AG09319 (cell line): Measurements from ENCODE around the gene PICK1.

Experiments used
- DNase-seq: peaks from one replicate; pipeline ENCODE4 v3.0.0-alpha.2; 2010; ENCODE audit warnings: low read depth; ENCODE audit errors: extremely low read depth
- TF ChIP-seq, protein P1 (sequence below): IDR thresholded peaks from 2 replicates; pipeline ENCODE4 v1.5.1; 2011; ENCODE audit warnings: low read depth, mild to moderate bottlenecking, inconsistent platforms, low read length, moderate library complexity

PICK1 gene

GRCh38 chr22:38038426-38038825 lies 18.8 kb upstream of the PICK1 start:
- TF ChIP-seq, protein P1, sequence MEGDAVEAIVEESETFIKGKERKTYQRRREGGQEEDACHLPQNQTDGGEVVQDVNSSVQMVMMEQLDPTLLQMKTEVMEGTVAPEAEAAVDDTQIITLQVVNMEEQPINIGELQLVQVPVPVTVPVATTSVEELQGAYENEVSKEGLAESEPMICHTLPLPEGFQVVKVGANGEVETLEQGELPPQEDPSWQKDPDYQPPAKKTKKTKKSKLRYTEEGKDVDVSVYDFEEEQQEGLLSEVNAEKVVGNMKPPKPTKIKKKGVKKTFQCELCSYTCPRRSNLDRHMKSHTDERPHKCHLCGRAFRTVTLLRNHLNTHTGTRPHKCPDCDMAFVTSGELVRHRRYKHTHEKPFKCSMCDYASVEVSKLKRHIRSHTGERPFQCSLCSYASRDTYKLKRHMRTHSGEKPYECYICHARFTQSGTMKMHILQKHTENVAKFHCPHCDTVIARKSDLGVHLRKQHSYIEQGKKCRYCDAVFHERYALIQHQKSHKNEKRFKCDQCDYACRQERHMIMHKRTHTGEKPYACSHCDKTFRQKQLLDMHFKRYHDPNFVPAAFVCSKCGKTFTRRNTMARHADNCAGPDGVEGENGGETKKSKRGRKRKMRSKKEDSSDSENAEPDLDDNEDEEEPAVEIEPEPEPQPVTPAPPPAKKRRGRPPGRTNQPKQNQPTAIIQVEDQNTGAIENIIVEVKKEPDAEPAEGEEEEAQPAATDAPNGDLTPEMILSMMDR, result no peak

GRCh38 chr22:38038890-38039812 lies 18.1 kb upstream of the PICK1 start:
- TF ChIP-seq, protein P1, result no peak
- DNase-seq, result no peak

More at GRCh38 chr22:38038426-38038825, 18.8 kb upstream of the PICK1 start:
- DNase-seq, result no peak

- TF ChIP-seq, protein P1, result no peak
- DNase-seq, result no peak
Observed at GRCh38 chr22:38040953-38041759, 16.0 kb upstream of the PICK1 start.

DNA sequence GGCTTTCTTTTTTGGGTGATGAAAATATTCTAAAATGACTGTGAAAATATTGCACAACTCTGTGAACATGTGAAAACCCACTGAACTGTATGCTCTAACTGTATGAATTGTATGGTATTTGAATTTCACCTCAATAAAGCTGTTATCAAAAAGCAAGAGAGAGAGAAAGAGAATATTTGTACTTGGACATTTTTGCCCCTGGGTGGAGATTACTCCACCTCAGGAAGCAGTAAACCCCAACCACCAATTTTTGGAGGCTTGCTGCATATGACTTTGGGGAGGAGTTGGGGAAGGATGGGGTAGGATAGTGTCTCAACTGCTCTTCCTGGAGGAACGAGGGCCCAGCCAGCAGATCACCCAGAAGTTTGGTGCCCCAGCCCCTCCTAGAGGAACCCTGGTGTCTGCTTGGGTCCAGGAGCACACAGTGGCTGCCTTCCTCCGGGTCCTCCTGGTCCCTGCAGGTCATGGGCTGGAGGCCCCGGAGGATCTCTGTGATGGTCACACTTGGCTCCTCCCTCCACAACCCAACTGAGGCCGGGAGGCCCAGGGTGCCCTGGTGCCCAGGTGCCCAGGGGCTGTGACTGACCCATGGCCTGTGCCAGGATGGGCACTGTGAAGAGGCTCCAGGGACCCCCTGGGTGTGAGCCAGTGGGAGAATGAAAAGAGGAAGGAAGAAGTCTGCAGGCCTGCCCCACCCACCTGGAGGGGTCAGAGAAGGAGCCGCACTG lies 15.3 kb upstream of the PICK1 start:
- TF ChIP-seq, protein P1, result no peak
- no peak for DNase-seq

DNA sequence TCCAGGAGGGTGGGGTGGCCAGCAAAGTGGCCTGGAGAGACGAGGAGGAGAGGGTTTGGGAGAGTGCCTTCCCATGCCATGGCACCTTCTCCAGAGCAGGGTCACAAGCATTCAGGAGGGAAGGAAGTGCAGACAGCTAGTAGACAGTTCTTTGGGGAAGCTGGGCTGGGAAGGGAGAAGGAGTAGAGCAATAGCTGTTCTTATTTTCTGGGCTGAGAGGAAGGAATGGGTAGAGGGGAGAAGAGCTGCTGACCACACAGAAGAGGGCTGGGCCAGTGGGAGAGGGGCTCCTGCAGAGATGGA lies 14.8 kb upstream of the PICK1 start:
- TF ChIP-seq, protein P1, result no peak
- no peak for DNase-seq

DNA sequence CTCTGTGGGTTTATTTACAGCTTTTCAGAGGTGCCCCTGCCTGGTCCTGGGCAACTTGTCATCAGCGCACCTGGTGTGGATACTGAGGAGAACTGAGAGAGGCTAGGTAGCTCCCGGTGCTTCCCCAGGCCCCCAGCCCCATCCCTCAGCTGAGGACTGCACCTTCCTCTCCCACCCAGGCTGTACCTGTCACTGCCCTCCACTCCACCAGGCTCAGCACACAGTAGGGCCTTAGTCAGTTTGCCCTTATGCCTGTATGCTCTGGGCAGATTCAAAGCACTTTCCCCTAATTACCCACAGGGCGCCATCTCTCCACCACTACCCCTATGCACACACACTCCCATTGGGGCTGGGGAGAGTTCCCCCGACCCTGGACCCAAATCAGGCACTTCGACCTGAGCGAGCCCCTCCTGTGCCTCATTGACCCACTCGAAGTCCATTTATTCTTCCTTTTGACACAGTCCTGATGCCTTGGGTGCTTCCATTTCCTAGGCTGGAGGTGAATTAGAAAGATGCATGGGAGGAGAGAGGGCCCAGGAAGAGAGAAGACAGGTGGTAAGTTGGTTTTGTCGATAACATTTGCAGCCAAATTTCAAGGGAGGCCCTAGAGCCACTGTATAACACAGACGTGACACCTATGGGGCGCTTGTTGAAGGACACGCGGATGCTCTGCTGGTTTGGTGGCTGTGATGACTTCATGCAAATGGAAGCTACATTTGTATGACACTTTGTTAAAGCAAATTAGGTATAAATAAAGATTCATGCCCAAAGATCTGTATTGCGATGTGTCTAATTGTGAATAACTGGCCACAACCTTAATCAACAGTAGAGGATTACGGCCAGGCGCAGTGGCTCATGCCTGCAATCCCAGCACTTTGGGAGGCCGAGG lies 13.8 kb upstream of the PICK1 start:
- DNase-seq, result no peak
- TF ChIP-seq, protein P1, result no peak
